Measurements from ENCODE around the gene LCN6.

LCN6 gene

GRCh38 chr9:136694163-136694871 lies 54.0 kb downstream of the LCN6 start:
- H3K36me3 ChIP-seq (ENCODE audit: insufficient read depth, low read length): no peaks in the 10 kb centered on the region
- no peak overlapping the region for H3K4me3 ChIP-seq
- TF ChIP-seq EZH2 (IDR thresholded peaks at IDR 0.05) (no peak), POLR2AphosphoS5 (IDR thresholded peaks at IDR 0.05; ENCODE audit: borderline replicate concordance, low read depth, low read length) (no peak), FOXP2 (optimal IDR thresholded peaks at IDR 0.05; ENCODE audit: control extremely low read depth, extremely low read length, insufficient read depth) (no peak)
- H3K27ac ChIP-seq: no peak overlapping the region
- no peak overlapping the region for H3K9ac ChIP-seq (ENCODE audit: insufficient read length)
- H3K9me3 ChIP-seq (ENCODE audit: low read depth, low read length): no peaks in the 10 kb centered on the region
- no peak for DNase-seq (ENCODE audit: low read depth, low spot score)
